AG04450 (cell line): ENCODE data around the gene MBD2. TPM values are rescaled to one million over a fixed set of nuclear protein-coding genes. Genes with fewer than 3 reads are reported as not detected.

Source experiments
- CTCF ChIA-PET: fragments of 300-600, 350-600 bp; formaldehyde crosslinking; extraction: SDS; loops from one replicate; lab custom pipeline; 2022; ENCODE audit warnings: antibody characterized with exemption, inconsistent platforms; lab: Charles Lee
- POLR2A ChIA-PET: fragments of 350-600 bp; formaldehyde crosslinking; extraction: SDS; loops from one replicate; lab custom pipeline; 2021; ENCODE audit warnings: antibody characterized with exemption, inconsistent platforms; lab: Yijun Ruan, JAX
- DNase-seq: peaks from one replicate; pipeline ENCODE4 v3.0.0-alpha.2; 2011; ENCODE audit warnings: low read depth, low spot score
- H3K27ac ChIP-seq: one replicate; pipeline ENCODE4 v1.5.1; 2012; ENCODE audit warnings: low read depth, low read length, control low read depth
- H3K27me3 ChIP-seq: one replicate; pipeline ENCODE4 v1.6.0; 2012; ENCODE audit warnings: low read length; ENCODE audit not compliant: control insufficient read depth, insufficient read depth
- H3K4me3 ChIP-seq: 2 replicates; pipeline ENCODE4 v1.5.1; 2011; ENCODE audit warnings: mild to moderate bottlenecking, low read depth, low read length, control low read depth
- H3K9me3 ChIP-seq: 2 replicates; pipeline ENCODE4 v1.5.1; 2012; ENCODE audit warnings: low read length; ENCODE audit not compliant: control insufficient read depth, insufficient read depth
- polyA plus RNA-seq: library from polyadenylated mRNA; depleted of rRNA; stranded (reverse); fragments of >200 nt; gene quantifications from 2 replicates; pipeline ENCODE4 v1.2.3, GENCODE V29; 2011
- TF ChIP-seq, protein P1 (sequence below): IDR thresholded peaks from 2 replicates; pipeline ENCODE4 v1.5.1; 2011; ENCODE audit warnings: low read depth, low read length, control low read depth, inconsistent platforms

MBD2 gene
- polyA plus RNA-seq, 1 experiment: 30.6 TPM

DNA sequence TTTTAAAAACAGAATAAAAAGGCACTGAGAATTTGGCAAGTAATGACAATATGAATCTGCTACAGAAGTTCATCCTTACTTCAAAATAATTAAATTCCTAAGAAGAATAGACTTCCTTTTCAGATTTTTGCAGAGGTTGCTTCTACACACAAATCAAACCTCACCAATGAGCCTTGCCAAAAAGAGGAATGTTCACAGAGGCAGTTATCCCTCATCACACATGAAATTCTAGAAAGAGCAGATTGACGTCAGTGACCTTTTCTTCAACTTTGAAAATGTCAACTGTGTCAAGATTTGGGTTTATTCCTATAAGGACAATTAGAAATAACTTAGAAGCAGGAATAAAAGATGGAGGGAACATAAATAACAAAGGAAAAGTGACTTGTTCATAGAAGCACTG lies 64.6 kb downstream of the MBD2 start:
- ChIA-PET POLR2A (no interaction called here), CTCF (interaction anchor here (0.5 to 0.6 kb wide), 2 partner anchors 9 to 40 kb away, joined by 3 to 4 read pairs; no protein-coding TSS in a partner anchor)
- H3K4me3 ChIP-seq: no peak overlapping the region
- TF ChIP-seq, protein P1, sequence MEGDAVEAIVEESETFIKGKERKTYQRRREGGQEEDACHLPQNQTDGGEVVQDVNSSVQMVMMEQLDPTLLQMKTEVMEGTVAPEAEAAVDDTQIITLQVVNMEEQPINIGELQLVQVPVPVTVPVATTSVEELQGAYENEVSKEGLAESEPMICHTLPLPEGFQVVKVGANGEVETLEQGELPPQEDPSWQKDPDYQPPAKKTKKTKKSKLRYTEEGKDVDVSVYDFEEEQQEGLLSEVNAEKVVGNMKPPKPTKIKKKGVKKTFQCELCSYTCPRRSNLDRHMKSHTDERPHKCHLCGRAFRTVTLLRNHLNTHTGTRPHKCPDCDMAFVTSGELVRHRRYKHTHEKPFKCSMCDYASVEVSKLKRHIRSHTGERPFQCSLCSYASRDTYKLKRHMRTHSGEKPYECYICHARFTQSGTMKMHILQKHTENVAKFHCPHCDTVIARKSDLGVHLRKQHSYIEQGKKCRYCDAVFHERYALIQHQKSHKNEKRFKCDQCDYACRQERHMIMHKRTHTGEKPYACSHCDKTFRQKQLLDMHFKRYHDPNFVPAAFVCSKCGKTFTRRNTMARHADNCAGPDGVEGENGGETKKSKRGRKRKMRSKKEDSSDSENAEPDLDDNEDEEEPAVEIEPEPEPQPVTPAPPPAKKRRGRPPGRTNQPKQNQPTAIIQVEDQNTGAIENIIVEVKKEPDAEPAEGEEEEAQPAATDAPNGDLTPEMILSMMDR: no peak
- no peak for DNase-seq
- no peak overlapping the region for H3K27ac ChIP-seq
- H3K27me3 ChIP-seq: no peaks in the 10 kb centered on the region
- no peaks in the 10 kb centered on the region for H3K9me3 ChIP-seq

- Histone ChIP-seq H3K4me3 (no peak overlapping the region), H3K27ac (no peak overlapping the region), H3K27me3 (no peaks in the 10 kb centered on the region), H3K9me3 (no peaks in the 10 kb centered on the region)
- POLR2A ChIA-PET: no interaction called here
- DNase-seq: no peak
- CTCF ChIA-PET: no interaction called here
- TF ChIP-seq, protein P1: no peak
These were observed 66.7 kb downstream of the MBD2 start for GRCh38 chr18:54157646-54158385.

- DNase-seq: no peak
- Histone ChIP-seq H3K4me3 (no peak overlapping the region), H3K27ac (no peak overlapping the region), H3K27me3 (no peaks in the 10 kb centered on the region), H3K9me3 (no peaks in the 10 kb centered on the region)
- ChIA-PET POLR2A (no interaction called here), CTCF (no interaction called here)
- TF ChIP-seq, protein P1: no peak
These were observed 69.1 kb downstream of the MBD2 start for GRCh38 chr18:54155412-54155811.

DNA sequence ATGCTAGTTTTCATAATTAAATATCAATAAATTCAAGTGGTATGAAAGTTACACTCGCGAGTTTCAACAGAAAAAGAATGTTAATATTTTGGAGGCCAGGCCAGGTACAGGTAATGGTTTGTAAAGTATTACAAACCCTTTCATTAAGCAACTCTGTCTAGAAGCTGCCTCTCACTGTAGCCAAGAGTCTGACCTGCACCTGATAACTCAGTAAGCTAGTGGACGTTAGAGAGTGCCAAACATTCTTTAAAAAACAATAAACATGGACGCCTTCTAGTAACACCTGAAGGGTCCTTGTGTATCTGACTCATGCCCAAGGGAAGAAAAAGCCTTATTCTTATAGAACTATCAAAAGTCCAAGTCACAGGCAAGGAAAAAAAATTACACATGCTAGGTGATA lies 70.2 kb downstream of the MBD2 start:
- Histone ChIP-seq H3K9me3 (no peaks in the 10 kb centered on the region), H3K27ac (no peak overlapping the region), H3K4me3 (no peak overlapping the region), H3K27me3 (no peaks in the 10 kb centered on the region)
- DNase-seq: no peak
- ChIA-PET POLR2A (no interaction called here), CTCF (no interaction called here)
- TF ChIP-seq, protein P1: no peak

GRCh38 chr18:54151376-54151775 lies 73.1 kb downstream of the MBD2 start:
- no peak for DNase-seq
- Histone ChIP-seq H3K4me3 (no peak overlapping the region), H3K9me3 (no peaks in the 10 kb centered on the region), H3K27ac (no peak overlapping the region), H3K27me3 (no peaks in the 10 kb centered on the region)
- POLR2A ChIA-PET: interaction anchor here (0.7 kb wide), 1 partner anchor 20 kb away, joined by 5 read pairs; no protein-coding TSS in a partner anchor
- CTCF ChIA-PET: interaction anchor here (0.7 kb wide), 1 partner anchor 9 kb away, joined by 4 read pairs; no protein-coding TSS in a partner anchor
- TF ChIP-seq, protein P1: no peak
